Smooth muscle cell (in vitro differentiated cells): Measurements from ENCODE around the gene KCTD1. TPM values are rescaled to one million over a fixed set of nuclear protein-coding genes. Genes with fewer than 3 reads are reported as not detected.

Experiments used
- DNase-seq: peaks from one replicate; lab custom pipeline; 2025; ENCODE audit not compliant: unreplicated experiment; lab: John Stamatoyannopoulos, UW
- H2AFZ ChIP-seq: fragments of 200-600 bp; sonication (generic); 2 replicates; pipeline ENCODE4 v1.6.0; 2016; ENCODE audit warnings: antibody characterized with exemption, low read depth, mild to moderate bottlenecking
- H3F3A ChIP-seq: fragments of 200-600 bp; sonication (generic); 2 replicates; pipeline ENCODE4 v1.6.0; 2017; ENCODE audit warnings: antibody characterized with exemption, low read depth
- H3K27ac ChIP-seq: fragments of 200-600 bp; sonication (generic); 2 replicates; pipeline ENCODE4 v1.5.1; 2016; ENCODE audit warnings: low read depth, mild to moderate bottlenecking
- H3K27me3 ChIP-seq: fragments of 200-600 bp; sonication (generic); 2 replicates; pipeline ENCODE4 v1.6.1; 2016; ENCODE audit warnings: low read depth, mild to moderate bottlenecking
- H3K36me3 ChIP-seq: fragments of 200-600 bp; sonication (generic); 2 replicates; pipeline ENCODE4 v1.5.1; 2016; ENCODE audit warnings: low read depth
- H3K4me1 ChIP-seq: fragments of 200-600 bp; sonication (generic); 2 replicates; pipeline ENCODE4 v1.5.1; 2016; ENCODE audit warnings: low read depth
- H3K4me2 ChIP-seq: fragments of 200-600 bp; sonication (generic); 2 replicates; pipeline ENCODE4 v1.6.0; 2016; ENCODE audit warnings: mild to moderate bottlenecking
- H3K4me3 ChIP-seq: fragments of 200-600 bp; sonication (generic); 2 replicates; pipeline ENCODE4 v1.5.1; 2016; ENCODE audit warnings: mild to moderate bottlenecking
- H3K79me2 ChIP-seq: fragments of 200-600 bp; sonication (generic); 2 replicates; pipeline ENCODE4 v1.6.0; 2016; ENCODE audit warnings: low read depth, mild to moderate bottlenecking
- H3K9ac ChIP-seq: fragments of 200-600 bp; sonication (generic); 2 replicates; pipeline ENCODE4 v1.6.0; 2016; ENCODE audit warnings: low read depth
- H3K9me3 ChIP-seq: fragments of 200-600 bp; sonication (generic); replicated peaks from 2 replicates; pipeline ENCODE4 v1.5.1; 2016; ENCODE audit warnings: low read depth
- H4K20me1 ChIP-seq: fragments of 200-600 bp; sonication (generic); 2 replicates; pipeline ENCODE4 v1.6.0; 2016; ENCODE audit warnings: low read depth
- WGBS: methylation state at CpG from one replicate; pipeline ENCODE4 v1.1.7; 2016; ENCODE audit warnings: low lambda C conversion rate; 5-methylcytosine and 5-hydroxymethylcytosine counted together
- polyA plus RNA-seq: library from polyadenylated mRNA; unstranded; fragments of >200 nt; fragmentation: Nextera tagmentation; extraction: Ambion mirVana; gene quantifications from 2 replicates; pipeline ENCODE4 v1.2.1, GENCODE V29; 2016
- total RNA-seq: library from RNA; depleted of rRNA; stranded (reverse); fragments of >200 nt; gene quantifications from 2 replicates; pipeline ENCODE4 v1.2.3, GENCODE V29; 2014
- TF ChIP-seq, protein P1 (sequence below): fragments of 200-600 bp; sonication (generic); IDR thresholded peaks from 2 replicates; pipeline ENCODE4 v1.5.1; 2017; ENCODE audit warnings: borderline replicate concordance, mild to moderate bottlenecking, antibody characterized with exemption; ENCODE audit not compliant: insufficient read depth, poor library complexity, severe bottlenecking

Gene KCTD1
- total and polyA plus RNA-seq, 2 experiments from 2014 or later = 2.3 to 11.4 TPM

- H3K9ac ChIP-seq = no peak overlapping the region
- H3K4me3 ChIP-seq = no peak overlapping the region
- H3K36me3 ChIP-seq = no peaks in the 10 kb centered on the region
- H4K20me1 ChIP-seq = peaks cover 42% of the 10 kb centered on the region
- no peak overlapping the region for H2AFZ ChIP-seq
- no peaks in the 10 kb centered on the region for H3K27me3 ChIP-seq
- WGBS = 41% methylated on average over 12 of the region's 12 CpGs
- H3K27ac ChIP-seq = no peak overlapping the region
- TF ChIP-seq, protein P1, sequence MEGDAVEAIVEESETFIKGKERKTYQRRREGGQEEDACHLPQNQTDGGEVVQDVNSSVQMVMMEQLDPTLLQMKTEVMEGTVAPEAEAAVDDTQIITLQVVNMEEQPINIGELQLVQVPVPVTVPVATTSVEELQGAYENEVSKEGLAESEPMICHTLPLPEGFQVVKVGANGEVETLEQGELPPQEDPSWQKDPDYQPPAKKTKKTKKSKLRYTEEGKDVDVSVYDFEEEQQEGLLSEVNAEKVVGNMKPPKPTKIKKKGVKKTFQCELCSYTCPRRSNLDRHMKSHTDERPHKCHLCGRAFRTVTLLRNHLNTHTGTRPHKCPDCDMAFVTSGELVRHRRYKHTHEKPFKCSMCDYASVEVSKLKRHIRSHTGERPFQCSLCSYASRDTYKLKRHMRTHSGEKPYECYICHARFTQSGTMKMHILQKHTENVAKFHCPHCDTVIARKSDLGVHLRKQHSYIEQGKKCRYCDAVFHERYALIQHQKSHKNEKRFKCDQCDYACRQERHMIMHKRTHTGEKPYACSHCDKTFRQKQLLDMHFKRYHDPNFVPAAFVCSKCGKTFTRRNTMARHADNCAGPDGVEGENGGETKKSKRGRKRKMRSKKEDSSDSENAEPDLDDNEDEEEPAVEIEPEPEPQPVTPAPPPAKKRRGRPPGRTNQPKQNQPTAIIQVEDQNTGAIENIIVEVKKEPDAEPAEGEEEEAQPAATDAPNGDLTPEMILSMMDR = no peak
- no peaks in the 10 kb centered on the region for H3F3A ChIP-seq
- H3K79me2 ChIP-seq = no peaks in the 10 kb centered on the region
- peaks cover 18% of the 10 kb centered on the region for H3K4me1 ChIP-seq
- no peak for DNase-seq
- H3K4me2 ChIP-seq = peak overlapping the region; percentile 36
- no peaks in the 10 kb centered on the region for H3K9me3 ChIP-seq
Observed at GRCh38 chr18:26526128-26526965, 22.0 kb downstream of the KCTD1 start.

GRCh38 chr18:26524504-26525351 is 23.6 kb downstream of the KCTD1 start:
- WGBS = 97% methylated on average over 4 of the region's 4 CpGs
- no peaks in the 10 kb centered on the region for H3K27me3 ChIP-seq
- DNase-seq = no peak

GRCh38 chr18:26524002-26524401 is 24.4 kb downstream of the KCTD1 start:
- peaks cover 18% of the 10 kb centered on the region for H3K4me1 ChIP-seq
- H3F3A ChIP-seq = no peaks in the 10 kb centered on the region
- H4K20me1 ChIP-seq = peaks cover 45% of the 10 kb centered on the region
- TF ChIP-seq, protein P1 = no peak
- no peaks in the 10 kb centered on the region for H3K27me3 ChIP-seq
- DNase-seq = no peak
- no peaks in the 10 kb centered on the region for H3K9me3 ChIP-seq
- no peak overlapping the region for H3K4me3 ChIP-seq
- no peaks in the 10 kb centered on the region for H3K36me3 ChIP-seq
- H3K27ac ChIP-seq = no peak overlapping the region
- H3K9ac ChIP-seq = no peak overlapping the region
- H3K79me2 ChIP-seq = no peaks in the 10 kb centered on the region
- H3K4me2 ChIP-seq = no peak overlapping the region
- no peak overlapping the region for H2AFZ ChIP-seq
- 96% methylated on average over 2 of the region's 2 CpGs for WGBS

More at GRCh38 chr18:26524504-26525351, 23.6 kb downstream of the KCTD1 start:
- Histone ChIP-seq H3K9ac (no peak overlapping the region), H3K79me2 (no peaks in the 10 kb centered on the region), H3K4me1 (peaks cover 18% of the 10 kb centered on the region), H3F3A (no peaks in the 10 kb centered on the region), H3K27ac (no peak overlapping the region), H3K4me3 (no peak overlapping the region), H3K36me3 (no peaks in the 10 kb centered on the region), H4K20me1 (peaks cover 45% of the 10 kb centered on the region), H3K9me3 (no peaks in the 10 kb centered on the region), H2AFZ (no peak overlapping the region), H3K4me2 (no peak overlapping the region)
- TF ChIP-seq, protein P1 = no peak
